Ovary (tissue), 9 donors: ENCODE measurements around the gene SLC35E3. TPM values are rescaled to one million over a fixed set of nuclear protein-coding genes. Genes with fewer than 3 reads are reported as not detected.

Source experiments
- DNase-seq, 5 donors: peaks; one replicate each; pipeline ENCODE4 v3.0.0-alpha.2; 2019 to 2020
- H3K27ac ChIP-seq, 2 donors: fragments of 200-600 bp; one replicate each; pipeline versions ENCODE4 v1.5.1 to v1.8.0; 2019 to 2022
- H3K27me3 ChIP-seq: fragments of 200-600 bp; one replicate; pipeline ENCODE4 v1.8.0; 2022
- H3K36me3 ChIP-seq: fragments of 200-600 bp; sonication (generic); one replicate; pipeline ENCODE4 v1.5.1; 2019
- H3K4me1 ChIP-seq: one replicate; pipeline ENCODE4 v1.8.1; 2013; ENCODE audit warnings: mild to moderate bottlenecking, moderate library complexity; ENCODE audit not compliant: insufficient read depth
- H3K4me3 ChIP-seq: fragments of 200-600 bp; sonication (generic); one replicate; pipeline ENCODE4 v1.5.1; 2017
- H3K9me3 ChIP-seq, 2 donors: fragments of 200-600 bp in 1 of 2; sonication (generic) in 1 of 2; one replicate each; pipeline versions ENCODE4 v1.5.1 to v1.8.1; 2013 to 2019; ENCODE audit warnings: mild to moderate bottlenecking in 1 of 2, moderate library complexity in 1 of 2
- CTCF ChIP-seq, 3 donors: fragments of 450-650 bp in 2 of 3; fragments of 200-600 bp in 1 of 3; IDR thresholded peaks; one replicate each; pipeline versions ENCODE4 v1.5.1 to v1.8.0; 2016 to 2022; ENCODE audit warnings: antibody characterized with exemption in 3 of 3, mild to moderate bottlenecking in 1 of 3
- EP300 ChIP-seq: sonication (generic); formaldehyde crosslinking; IDR thresholded peaks from one replicate; pipeline ENCODE4 v1.6.1; 2017; ENCODE audit warnings: antibody characterized with exemption
- POLR2A ChIP-seq: fragments of 450-650 bp; IDR thresholded peaks from one replicate; pipeline ENCODE4 v1.6.1; 2017; ENCODE audit warnings: antibody characterized with exemption, mild to moderate bottlenecking, moderate library complexity
- WGBS, 3 donors: extraction: QIAGEN DNeasy Blood & Tissue Kit in 1 of 3; methylation state at CpG; one replicate each; pipeline versions ENCODE4 v1.1.5 to v1.1.7; 2013 to 2017; 5-methylcytosine and 5-hydroxymethylcytosine counted together
- intact Hi-C, 4 donors: fragments of 100-400 bp; cut with DNase I; formaldehyde crosslinking; loops; one replicate each; pipeline versions ENCODE4 v1.11.0 to v1.15.1; 2022 to 2023
- polyA plus RNA-seq, 2 donors: library from polyadenylated mRNA; stranded (reverse); fragments of 200-250 nt in 1 of 2; fragments of 350-450 nt in 1 of 2; fragmentation: Illumina TruSeq in 1 of 2; extraction: RNeasy Lipid Tissue Mini Kit (QIAGEN cat#74804) in 1 of 2; gene quantifications; one replicate each; pipeline ENCODE4 v1.2.3, GENCODE V29; 2013 to 2014
- total RNA-seq, 7 donors: library from RNA; depleted of rRNA in 2 of 7; stranded (reverse); fragments of >200 nt in 2 of 7; fragmentation: NEBNext Ultra II Directional in 3 of 7; extraction: Animal tissue kit (Norgen Biotek cat#: 25700) in 3 of 7; gene quantifications; one replicate each; pipeline versions ENCODE4 v1.1.0 to v1.2.4, GENCODE V29; 2016 to 2023
- donor health status: DM: no; HTN: no; CAD: no; lungs with moderate emphysema.
- donor health status: DM: no; HTN: no; CAD: no.
- donor health status: Bipolar disorder and iron deficiency.
- donor health status: DM: yes; HTN: yes; CAD: no.
- donor health status: DM: no; HTN: no; CAD: no.
- donor health status: DM: yes; HTN: yes; CAD: no.

The SLC35E3 gene
- total and polyA plus RNA-seq, 9 donors, result 1.1 to 12.3 (median 8.1) TPM

- TF ChIP-seq EP300, result no peak
- TF ChIP-seq POLR2A, result no peak
- no peak for TF ChIP-seq CTCF (IDR thresholded peaks at IDR 0.05)
- intact Hi-C loops, result no loop called here
- Histone ChIP-seq H3K4me1 (no peaks in the 10 kb centered on the region), H3K27ac (no peak overlapping the region), H3K4me3 (no peak overlapping the region), H3K9me3 (no peaks in the 10 kb centered on the region), H3K36me3 (no peaks in the 10 kb centered on the region), H3K27me3 (no peaks in the 10 kb centered on the region)
- DNase-seq, result no peak
- WGBS, 3 donors, result 93 to 98% (median 95%) methylated on average over 1 of the region's 1 CpG
These were observed 19.7 kb downstream of the SLC35E3 start for GRCh38 chr12:68765696-68766095.

GRCh38 chr12:68766646-68767045 is 20.7 kb downstream of the SLC35E3 start:
- Histone ChIP-seq H3K4me3 (no peak overlapping the region), H3K9me3 (no peaks in the 10 kb centered on the region), H3K27ac (no peak overlapping the region), H3K27me3 (no peaks in the 10 kb centered on the region), H3K4me1 (no peaks in the 10 kb centered on the region), H3K36me3 (no peaks in the 10 kb centered on the region)
- DNase-seq, result no peak
- WGBS, 3 donors, result 77 to 91% (median 87%) methylated on average over 2 of the region's 2 CpGs
- TF ChIP-seq CTCF (IDR thresholded peaks at IDR 0.05) (no peak), EP300 (no peak), POLR2A (no peak)
- intact Hi-C loops, result no loop called here

- H3K9me3 ChIP-seq, result no peaks in the 10 kb centered on the region
- H3K4me3 ChIP-seq, result no peak overlapping the region
- H3K27ac ChIP-seq, result no peak overlapping the region
- intact Hi-C loops, result no loop called here
- H3K27me3 ChIP-seq, result no peaks in the 10 kb centered on the region
- H3K4me1 ChIP-seq, result no peaks in the 10 kb centered on the region
- WGBS, 3 donors, result 89 to 94% (median 94%) methylated on average over 7 of the region's 7 CpGs
- no peak for DNase-seq
- H3K36me3 ChIP-seq, result no peaks in the 10 kb centered on the region
- TF ChIP-seq EP300 (no peak), CTCF (IDR thresholded peaks at IDR 0.05) (no peak), POLR2A (no peak)
These were observed 21.2 kb downstream of the SLC35E3 start for GRCh38 chr12:68767191-68767590.

GRCh38 chr12:68768431-68768939 is 22.5 kb downstream of the SLC35E3 start:
- H3K27me3 ChIP-seq, result no peaks in the 10 kb centered on the region
- no peak for DNase-seq
- no peaks in the 10 kb centered on the region for H3K9me3 ChIP-seq
- TF ChIP-seq POLR2A (no peak), CTCF (IDR thresholded peaks at IDR 0.05) (no peak), EP300 (no peak)
- intact Hi-C loops, result no loop called here
- 84 to 87% (median 85%) methylated on average over 4 of the region's 4 CpGs for WGBS, 3 donors
- no peaks in the 10 kb centered on the region for H3K36me3 ChIP-seq
- H3K4me3 ChIP-seq, result no peak overlapping the region
- H3K27ac ChIP-seq, result no peak overlapping the region
- H3K4me1 ChIP-seq, result no peaks in the 10 kb centered on the region
